ENCODE results near the gene FAM171A1.

GRCh38 chr10:15223174-15223573, 147.9 kb downstream of the FAM171A1 start:
- TF ChIP-seq CTCF (IDR thresholded peaks at IDR 0.05; ENCODE audit: low read length) = no peak
- TF ChIP-seq EZH2 (optimal IDR thresholded peaks at IDR 0.05; ENCODE audit: low read depth, low read length) = no peak
